ENCODE results near the gene BSG. TPM values are rescaled to one million over a fixed set of nuclear protein-coding genes. Genes with fewer than 3 reads are reported as not detected.

Gene BSG
- total RNA-seq, 1 experiment from 2014 or later = 758 TPM

GRCh38 chr19:595326-596262 is 23.2 kb downstream of the BSG start:
- no peaks in the 10 kb centered on the region for H3K4me1 Mint-ChIP-seq
- ATAC-seq (no peak), DNase-seq (ENCODE audit: low spot score) (no peak)
- H3K9me3 Mint-ChIP-seq = peaks cover under 1% of the 10 kb centered on the region; the same call in 1 of the 2 replicates
- TF ChIP-seq AR (CRISPR knock-in tag; IDR thresholded peaks at IDR 0.05) (no peak), ZNF317 (CRISPR knock-in tag; IDR thresholded peaks at IDR 0.05; ENCODE audit: borderline replicate concordance, low read depth) (no peak), ZBTB43 (CRISPR knock-in tag; IDR thresholded peaks at IDR 0.05) (no peak)
- POLR2A ChIA-PET = no interaction called here
- no peak overlapping the region for H3K27ac Mint-ChIP-seq
- no peak overlapping the region for H3K4me3 Mint-ChIP-seq
- CTCF ChIA-PET = interaction anchor here (0.5 kb wide), 1 partner anchor 89 kb away, joined by 6 read pairs; no protein-coding TSS in a partner anchor
- H3K27me3 Mint-ChIP-seq (ENCODE audit: low read depth) = peaks cover 26% of the 10 kb centered on the region
- no peaks in the 10 kb centered on the region; the same call in 1 of the 2 replicates for H3K36me3 Mint-ChIP-seq

GRCh38 chr19:596263-596655 is 23.9 kb downstream of the BSG start:
- TF ChIP-seq RELA (CRISPR knock-in tag; IDR thresholded peaks at IDR 0.05; ENCODE audit: borderline replicate concordance) = no peak
- no peak for TF ChIP-seq ZNF232 (CRISPR knock-in tag; IDR thresholded peaks at IDR 0.05)
- no peak for TF ChIP-seq ZNF532 (CRISPR knock-in tag; IDR thresholded peaks at IDR 0.05; ENCODE audit: borderline replicate concordance)
- no peak for TF ChIP-seq FOXK1 (CRISPR knock-in tag; IDR thresholded peaks at IDR 0.05)
- TF ChIP-seq HMGXB4 (CRISPR knock-in tag; IDR thresholded peaks at IDR 0.05) = no peak
- no peak for TF ChIP-seq MXD4 (CRISPR knock-in tag; IDR thresholded peaks at IDR 0.05; ENCODE audit: borderline replicate concordance)
- no peak for TF ChIP-seq MLX (CRISPR knock-in tag; IDR thresholded peaks at IDR 0.05)
- TF ChIP-seq NR1H2 (CRISPR knock-in tag; IDR thresholded peaks at IDR 0.05) = no peak
- TF ChIP-seq FOXP4 (CRISPR knock-in tag; IDR thresholded peaks at IDR 0.05) = no peak
- no peak for TF ChIP-seq ESRRA (CRISPR knock-in tag; IDR thresholded peaks at IDR 0.05; ENCODE audit: borderline replicate concordance)
- no peak for TF ChIP-seq FOXJ3 (CRISPR knock-in tag; IDR thresholded peaks at IDR 0.05; ENCODE audit: borderline replicate concordance)
- no peak for TF ChIP-seq USF1 (CRISPR knock-in tag; IDR thresholded peaks at IDR 0.05)
- Mint-ChIP-seq H3K36me3 (peaks cover 2% of the 10 kb centered on the region; the same call in 1 of the 2 replicates), H3K4me3 (no peak overlapping the region), H3K9me3 (peaks cover 6% of the 10 kb centered on the region), H3K4me1 (no peaks in the 10 kb centered on the region), H3K27me3 (ENCODE audit: low read depth) (peaks cover 24% of the 10 kb centered on the region), H3K27ac (no peak overlapping the region)
- DNase-seq (ENCODE audit: low spot score) = no peak
- no peak for ATAC-seq
- POLR2A ChIA-PET = no interaction called here
- CTCF ChIA-PET = no interaction called here

Data from WTC11 (cell line).